Caco-2 (cell line): ENCODE measurements around the gene NRXN2. TPM values are rescaled to one million over a fixed set of nuclear protein-coding genes. Genes with fewer than 3 reads are reported as not detected.
A peak's percentile ranks its signal among the peaks of the same experiment; 100 is the strongest.

Experiments used
- BruUV-seq: library from RNA; stranded (reverse); fragments of 400-500 nt; replicated peaks from 2 replicates; lab custom pipeline; 2021; lab: Mats Ljungman, UMichigan
- CTCF ChIA-PET: fragments of 300-600 bp; sonication (Branson Sonifier 250); formaldehyde crosslinking; loops from one replicate; lab custom pipeline; 2022; ENCODE audit warnings: antibody characterized with exemption; lab: Charles Lee
- POLR2A ChIA-PET: fragments of 300-600 bp; sonication (Branson Sonifier 250); formaldehyde crosslinking; loops from one replicate; lab custom pipeline; 2022; ENCODE audit warnings: antibody characterized with exemption; lab: Charles Lee
- DNase-seq, 2 experiments: peaks; one replicate each; pipeline versions ENCODE4 v3.0.0 to v3.0.0-alpha.2; 2020 to 2022
- H3K27me3 ChIP-seq: replicated peaks from 2 replicates; pipeline ENCODE4 v1.6.0; 2011; ENCODE audit warnings: low read length; ENCODE audit not compliant: control insufficient read depth, insufficient read depth
- H3K36me3 ChIP-seq: 2 replicates; pipeline ENCODE4 v1.5.1; 2011; ENCODE audit warnings: low read length; ENCODE audit not compliant: control insufficient read depth, insufficient read depth
- H3K4me1 ChIP-seq: fragments of 250-450 bp; sonication (Bioruptor Pico); 2 replicates; pipeline ENCODE4 v1.5.1; 2020; ENCODE audit warnings: mild to moderate bottlenecking
- H3K4me3 ChIP-seq: 2 replicates; pipeline ENCODE4 v1.5.1; 2011; ENCODE audit warnings: low read depth, mild to moderate bottlenecking, control low read depth, low read length
- H3K9me3 ChIP-seq: fragments of 250-450 bp; sonication (Bioruptor Pico); 2 replicates; pipeline ENCODE4 v1.5.1; 2020; ENCODE audit warnings: mild to moderate bottlenecking, moderate library complexity
- H3K27ac Mint-ChIP-seq: one replicate; pipeline ENCODE4 v1.8.0; 2022; ENCODE audit warnings: mixed read lengths; ENCODE audit not compliant: unreplicated experiment
- H3K27me3 Mint-ChIP-seq: one replicate; pipeline ENCODE4 v1.8.0; 2022; ENCODE audit warnings: mixed read lengths; ENCODE audit not compliant: insufficient read depth, unreplicated experiment
- H3K36me3 Mint-ChIP-seq: one replicate; pipeline ENCODE4 v1.8.0; 2022; ENCODE audit warnings: mild to moderate bottlenecking, mixed read lengths; ENCODE audit not compliant: insufficient read depth, unreplicated experiment
- H3K4me1 Mint-ChIP-seq: one replicate; pipeline ENCODE4 v1.8.0; 2022; ENCODE audit warnings: low read depth, mixed read lengths; ENCODE audit not compliant: unreplicated experiment
- H3K4me3 Mint-ChIP-seq: one replicate; pipeline ENCODE4 v1.8.0; 2022; ENCODE audit warnings: mild to moderate bottlenecking, moderate library complexity, mixed read lengths; ENCODE audit not compliant: unreplicated experiment
- H3K9me3 Mint-ChIP-seq: one replicate; pipeline ENCODE4 v1.8.0; 2022; ENCODE audit warnings: mixed read lengths; ENCODE audit not compliant: unreplicated experiment
- CTCF ChIP-seq, 2 experiments: fragments of 200-600 bp in 1 of 2; IDR thresholded peaks; 1 replicate in 1 of 2; 2 replicates in 1 of 2; pipeline versions ENCODE4 v1.5.1 to v1.8.0; 2011 to 2022; ENCODE audit warnings: antibody characterized with exemption in 1 of 2, control low read depth in 1 of 2, inconsistent platforms in 1 of 2, low read depth in 1 of 2, low read length in 1 of 2, mild to moderate bottlenecking in 1 of 2, moderate library complexity in 1 of 2; ENCODE audit not compliant: insufficient read depth in 1 of 2, severe bottlenecking in 1 of 2, unreplicated experiment in 1 of 2
- intact Hi-C: fragments of 100-400 bp; cut with micrococcal nuclease; formaldehyde crosslinking; loops from one replicate; pipeline ENCODE4 v1.10.0; 2022; ENCODE audit not compliant: unreplicated experiment
- total RNA-seq: library from RNA; stranded (reverse); gene quantifications from 2 replicates; pipeline ENCODE4 v1.2.3, GENCODE V29; 2022

The NRXN2 gene
- total RNA-seq, 1 experiment from 2014 or later = 7.6 TPM

- intact Hi-C loops = no loop called here
- no peak for DNase-seq
- ChIA-PET CTCF (interaction anchor here (0.8 to 1.0 kb wide), 2 partner anchors 80 to 88 kb away, joined by 4 to 5 read pairs; no protein-coding TSS in a partner anchor), POLR2A (no interaction called here)
- no peaks in the 10 kb centered on the region for H3K27me3 ChIP-seq
- H3K4me1 ChIP-seq = peaks cover 35% of the 10 kb centered on the region
- Mint-ChIP-seq H3K9me3 (no peaks in the 10 kb centered on the region), H3K4me1 (peaks cover 15% of the 10 kb centered on the region), H3K27me3 (no peaks in the 10 kb centered on the region), H3K4me3 (no peak overlapping the region), H3K36me3 (peaks cover 31% of the 10 kb centered on the region), H3K27ac (peak overlapping the region; percentile 99)
- no peak overlapping the region for H3K4me3 ChIP-seq
- TF ChIP-seq CTCF (IDR thresholded peaks at IDR 0.05; ENCODE audit: insufficient read depth in 1 of 2, low read depth in 1 of 2, low read length in 1 of 2, severe bottlenecking in 1 of 2, unreplicated experiment in 1 of 2) = no peak
- BruUV-seq = no TSS peak
- no peaks in the 10 kb centered on the region for H3K9me3 ChIP-seq
- no peaks in the 10 kb centered on the region for H3K36me3 ChIP-seq
These were observed 158.6 kb downstream of the NRXN2 start for GRCh38 chr11:64564419-64564818.

GRCh38 chr11:64563966-64564365 is 159.0 kb downstream of the NRXN2 start:
- ChIA-PET POLR2A (no interaction called here), CTCF (interaction anchor here (1.0 kb wide), 1 partner anchor 89 kb away, joined by 5 read pairs; no protein-coding TSS in a partner anchor)
- Mint-ChIP-seq H3K9me3 (no peaks in the 10 kb centered on the region), H3K27ac (peak overlapping the region; percentile 99), H3K4me1 (peaks cover 17% of the 10 kb centered on the region), H3K4me3 (no peak overlapping the region), H3K36me3 (peaks cover 32% of the 10 kb centered on the region), H3K27me3 (no peaks in the 10 kb centered on the region)
- TF ChIP-seq CTCF (IDR thresholded peaks at IDR 0.05; ENCODE audit: insufficient read depth in 1 of 2, low read depth in 1 of 2, low read length in 1 of 2, severe bottlenecking in 1 of 2, unreplicated experiment in 1 of 2) = no peak
- BruUV-seq = no TSS peak
- Histone ChIP-seq H3K9me3 (no peaks in the 10 kb centered on the region), H3K4me1 (peaks cover 35% of the 10 kb centered on the region), H3K36me3 (no peaks in the 10 kb centered on the region), H3K4me3 (no peak overlapping the region), H3K27me3 (no peaks in the 10 kb centered on the region)
- intact Hi-C loops = no loop called here
- DNase-seq = no peak

GRCh38 chr11:64562723-64563351 is 160.2 kb downstream of the NRXN2 start:
- Mint-ChIP-seq H3K4me1 (peaks cover 21% of the 10 kb centered on the region), H3K36me3 (peaks cover 36% of the 10 kb centered on the region), H3K27me3 (no peaks in the 10 kb centered on the region), H3K9me3 (no peaks in the 10 kb centered on the region), H3K4me3 (no peak overlapping the region), H3K27ac (no peak overlapping the region)
- BruUV-seq = no TSS peak
- POLR2A ChIA-PET = no interaction called here
- intact Hi-C loops = no loop called here
- no peak for TF ChIP-seq CTCF (IDR thresholded peaks at IDR 0.05; ENCODE audit: insufficient read depth in 1 of 2, low read depth in 1 of 2, low read length in 1 of 2, severe bottlenecking in 1 of 2, unreplicated experiment in 1 of 2)
- peaks cover 41% of the 10 kb centered on the region for H3K4me1 ChIP-seq
- no peaks in the 10 kb centered on the region for H3K27me3 ChIP-seq
- H3K36me3 ChIP-seq = no peaks in the 10 kb centered on the region
- CTCF ChIA-PET = no interaction called here
- no peak for DNase-seq
- H3K9me3 ChIP-seq = no peaks in the 10 kb centered on the region
- H3K4me3 ChIP-seq = no peak overlapping the region
